AG04449 (cell line): Measurements from ENCODE around the gene ANKRD35.

Experiments
- CTCF ChIA-PET: fragments of 350-600 bp; formaldehyde crosslinking; extraction: SDS; loops from one replicate; lab custom pipeline; 2021; ENCODE audit warnings: antibody characterized with exemption; lab: Yijun Ruan, JAX
- POLR2A ChIA-PET: fragments of 400-600, 350-600 bp; formaldehyde crosslinking; extraction: SDS; loops from one replicate; lab custom pipeline; 2020; ENCODE audit warnings: antibody characterized with exemption, inconsistent platforms; lab: Yijun Ruan, JAX
- DNase-seq: peaks from one replicate; pipeline ENCODE4 v3.0.0-alpha.2; 2010; ENCODE audit warnings: low read depth, low spot score
- H3K4me3 ChIP-seq: 2 replicates; pipeline ENCODE4 v1.5.1; 2011; ENCODE audit warnings: low read depth, mild to moderate bottlenecking, control low read depth, low read length
- TF ChIP-seq, protein P1 (sequence below): IDR thresholded peaks from one replicate; pipeline ENCODE4 v1.5.1; 2011; ENCODE audit warnings: mild to moderate bottlenecking, moderate library complexity, low read length, control low read depth, inconsistent platforms; ENCODE audit not compliant: insufficient read depth; ENCODE audit errors: missing control alignments

Gene ANKRD35

DNA sequence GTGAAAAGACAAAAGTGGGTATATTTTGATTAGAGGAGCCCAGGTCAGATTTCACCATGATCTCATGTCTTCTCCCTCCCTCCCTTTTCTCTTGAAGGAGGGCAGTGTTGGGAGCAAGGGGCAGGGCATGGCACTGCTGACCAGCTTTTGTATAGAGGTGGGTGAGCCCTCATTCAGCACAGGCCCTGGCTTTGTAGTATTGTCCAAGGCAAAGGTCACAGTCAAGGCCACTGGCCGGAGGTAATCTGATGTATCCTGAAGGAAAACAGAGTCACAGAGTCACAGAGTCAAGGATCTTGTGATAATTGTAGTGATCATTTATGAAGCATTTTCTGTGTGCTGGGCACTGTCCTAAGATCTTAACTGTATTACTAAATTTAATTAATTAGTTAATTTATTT lies 12.3 kb upstream of the ANKRD35 start:
- DNase-seq = no peak
- ChIA-PET POLR2A (no interaction called here), CTCF (interaction anchor here (9.1 kb wide), 1 partner anchor 11 kb away, joined by 114 read pairs; the partner anchor contains the start of gene ITGA10)
- H3K4me3 ChIP-seq = no peak overlapping the region
- TF ChIP-seq, protein P1, sequence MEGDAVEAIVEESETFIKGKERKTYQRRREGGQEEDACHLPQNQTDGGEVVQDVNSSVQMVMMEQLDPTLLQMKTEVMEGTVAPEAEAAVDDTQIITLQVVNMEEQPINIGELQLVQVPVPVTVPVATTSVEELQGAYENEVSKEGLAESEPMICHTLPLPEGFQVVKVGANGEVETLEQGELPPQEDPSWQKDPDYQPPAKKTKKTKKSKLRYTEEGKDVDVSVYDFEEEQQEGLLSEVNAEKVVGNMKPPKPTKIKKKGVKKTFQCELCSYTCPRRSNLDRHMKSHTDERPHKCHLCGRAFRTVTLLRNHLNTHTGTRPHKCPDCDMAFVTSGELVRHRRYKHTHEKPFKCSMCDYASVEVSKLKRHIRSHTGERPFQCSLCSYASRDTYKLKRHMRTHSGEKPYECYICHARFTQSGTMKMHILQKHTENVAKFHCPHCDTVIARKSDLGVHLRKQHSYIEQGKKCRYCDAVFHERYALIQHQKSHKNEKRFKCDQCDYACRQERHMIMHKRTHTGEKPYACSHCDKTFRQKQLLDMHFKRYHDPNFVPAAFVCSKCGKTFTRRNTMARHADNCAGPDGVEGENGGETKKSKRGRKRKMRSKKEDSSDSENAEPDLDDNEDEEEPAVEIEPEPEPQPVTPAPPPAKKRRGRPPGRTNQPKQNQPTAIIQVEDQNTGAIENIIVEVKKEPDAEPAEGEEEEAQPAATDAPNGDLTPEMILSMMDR = no peak

DNA sequence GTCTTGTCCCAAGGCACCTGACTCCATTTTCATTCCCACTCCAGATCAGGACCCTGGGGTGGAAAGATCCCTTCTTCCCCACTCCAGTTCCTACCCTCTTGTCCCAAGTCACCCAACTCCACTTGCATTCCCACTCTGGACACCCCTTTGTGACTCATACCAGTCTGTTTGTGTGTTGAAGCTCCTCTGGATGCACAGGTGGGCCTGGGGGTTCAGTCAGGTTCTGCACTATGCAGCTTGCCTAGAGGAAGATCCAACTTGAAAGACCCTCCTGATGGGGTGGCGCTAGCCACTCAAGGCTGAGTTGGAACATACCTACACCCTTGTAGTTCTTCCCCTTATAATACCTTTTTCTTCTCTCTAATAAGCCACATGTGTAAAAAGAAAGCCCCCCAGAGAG lies 9.8 kb upstream of the ANKRD35 start:
- TF ChIP-seq, protein P1 = no peak
- CTCF ChIA-PET = interaction anchor here (0.9 to 9.1 kb wide), 7 partner anchors 9 to 49 kb away, joined by 3 to 114 read pairs (median 3); partner anchors contain the start of genes ANKRD35 and ITGA10
- H3K4me3 ChIP-seq = no peak overlapping the region
- POLR2A ChIA-PET = no interaction called here
- no peak for DNase-seq

DNA sequence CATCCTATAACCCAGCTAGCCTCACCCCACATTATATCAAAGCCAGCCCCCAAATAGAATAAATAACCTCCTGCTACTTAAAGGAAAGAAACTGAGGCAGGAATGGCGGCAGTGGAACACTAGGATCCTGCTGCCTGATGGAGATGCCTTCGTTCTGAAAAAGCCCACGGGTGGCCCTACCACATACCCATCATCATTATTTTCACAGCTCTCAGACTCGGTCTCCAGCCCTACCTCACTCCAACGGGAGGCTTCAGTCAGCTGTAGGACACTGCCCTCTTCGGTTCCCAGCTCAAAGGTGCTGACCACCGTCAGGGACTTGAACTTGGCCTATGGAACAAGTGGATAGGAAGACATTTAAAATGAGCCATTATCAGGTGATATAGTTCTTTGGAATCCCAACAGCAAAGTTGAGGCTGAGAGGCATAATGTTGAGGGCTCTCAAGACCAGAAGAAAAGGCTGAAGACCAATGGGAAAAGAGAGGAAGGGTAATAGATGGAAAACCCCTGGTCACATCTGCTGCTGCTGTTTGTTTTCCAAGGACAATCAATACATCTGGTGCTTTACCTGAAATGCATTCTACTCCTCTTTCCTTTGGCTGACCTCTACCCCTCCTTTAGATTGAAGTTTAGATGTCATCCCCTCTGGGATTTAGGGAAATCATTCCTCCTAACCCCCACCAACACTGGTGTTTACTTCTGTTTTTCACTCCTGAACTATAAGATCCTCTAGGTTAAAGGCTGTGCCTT lies 7.8 kb upstream of the ANKRD35 start:
- H3K4me3 ChIP-seq = no peak overlapping the region
- CTCF ChIA-PET = interaction anchor here (1.2 to 16.3 kb wide), 14 partner anchors 9 to 123 kb away, joined by 3 to 469 read pairs (median 28); partner anchors contain the start of genes ITGA10, LIX1L, NUDT17 and PEX11B
- TF ChIP-seq, protein P1 = no peak
- POLR2A ChIA-PET = interaction anchor here (1.9 to 2.6 kb wide), 2 partner anchors 15 to 35 kb away, joined by 13 to 15 read pairs; partner anchors contain the start of gene PIAS3
- no peak for DNase-seq

DNA sequence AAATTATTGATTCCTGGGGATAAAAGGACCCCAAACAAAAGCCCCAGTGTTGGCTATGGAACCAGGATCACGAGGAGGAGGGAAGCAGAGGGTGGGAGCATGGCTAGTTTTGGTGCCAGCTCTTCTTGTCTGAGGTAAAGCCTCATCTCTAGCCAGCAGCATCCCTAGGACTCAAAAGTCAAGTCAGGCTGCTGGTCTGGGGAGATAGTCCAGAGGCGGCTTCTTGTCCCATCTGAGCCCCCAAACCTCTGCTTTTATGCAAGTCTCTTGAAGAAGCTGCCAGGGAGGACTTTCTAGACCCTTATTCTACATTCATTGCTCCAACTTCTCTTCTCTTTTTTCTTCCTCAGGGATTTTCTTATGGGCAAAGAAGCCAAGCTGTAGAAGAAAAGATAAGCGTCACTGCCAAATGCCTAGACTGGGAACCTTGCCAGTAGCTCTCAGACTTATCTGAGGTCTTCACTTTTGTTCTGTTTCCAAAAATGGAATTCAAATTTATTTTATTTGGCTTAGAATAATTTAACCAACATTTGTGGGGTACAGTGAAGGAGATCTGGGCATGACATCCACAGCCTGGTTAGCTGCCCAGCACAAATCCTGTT lies 6.9 kb upstream of the ANKRD35 start:
- POLR2A ChIA-PET = interaction anchor here (0.5 to 2.6 kb wide), 11 partner anchors 15 to 103 kb away, joined by 3 to 15 read pairs (median 4); partner anchors contain the start of genes ANKRD34A, LIX1L, PIAS3 and POLR3GL
- DNase-seq = no peak
- TF ChIP-seq, protein P1 = no peak
- H3K4me3 ChIP-seq = no peak overlapping the region; the same call in 1 of the 2 replicates
- CTCF ChIA-PET = interaction anchor here (0.7 to 16.3 kb wide), 30 partner anchors 8 to 146 kb away, joined by 3 to 469 read pairs (median 10); partner anchors contain the start of genes ANKRD34A, HJV, ITGA10 and LIX1L

DNA sequence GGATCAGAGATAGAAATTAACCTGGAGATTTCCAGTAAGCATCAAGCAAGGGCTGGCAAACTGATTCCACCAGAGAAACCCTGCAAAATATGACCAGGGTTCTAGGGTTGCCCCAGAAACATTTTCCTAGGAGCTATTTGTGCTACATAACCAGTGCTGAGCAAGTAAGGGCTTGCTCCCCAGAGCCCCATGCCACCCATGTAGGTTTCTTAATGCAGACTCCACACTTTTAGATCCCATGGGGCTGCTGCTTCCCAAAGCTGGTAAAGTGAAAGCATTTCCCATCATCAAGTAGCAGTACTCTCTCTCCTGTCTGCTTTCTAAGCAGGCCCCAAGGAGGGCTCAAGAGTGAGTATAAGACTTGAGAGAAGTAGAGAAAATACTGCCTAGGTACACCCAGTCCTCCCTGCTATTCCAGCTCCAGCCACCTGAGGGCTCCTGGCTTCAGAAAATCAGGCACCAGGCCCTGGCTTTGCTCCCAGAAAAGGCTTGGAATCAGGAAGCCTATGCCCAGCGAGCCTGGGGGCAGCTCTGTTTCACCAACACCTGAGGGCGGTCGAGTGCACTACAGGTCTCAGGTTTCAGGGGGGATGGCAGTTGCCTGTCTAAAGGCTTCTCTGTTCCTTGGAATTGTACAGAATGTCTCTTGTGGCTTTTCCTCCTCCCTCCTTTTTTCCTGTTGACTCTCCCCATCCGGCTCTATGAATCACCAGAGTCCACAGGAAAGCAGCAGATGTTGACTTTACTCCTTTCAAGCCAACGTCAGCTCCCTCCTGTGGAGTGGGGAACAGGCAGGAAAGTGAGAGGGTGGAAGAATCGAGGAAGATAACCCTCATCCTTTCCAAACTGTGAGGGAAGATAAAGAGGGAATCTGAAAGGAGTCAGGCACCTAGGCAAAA lies 6.2 kb upstream of the ANKRD35 start:
- peak; percentile 95 for DNase-seq
- TF ChIP-seq, protein P1 = peak; percentile 79
- ChIA-PET CTCF (interaction anchor here (0.6 to 16.3 kb wide), 41 partner anchors 8 to 157 kb away, joined by 3 to 469 read pairs (median 6); partner anchors contain the start of genes ANKRD34A, HJV, ITGA10 and LIX1L), POLR2A (interaction anchor here (0.6 to 2.6 kb wide), 15 partner anchors 16 to 113 kb away, joined by 3 to 15 read pairs (median 4); partner anchors contain the start of genes ANKRD34A, LIX1L, NUDT17 and PEX11B)
- no peak overlapping the region; the same call in 1 of the 2 replicates for H3K4me3 ChIP-seq
